ENCODE data around the gene DHPS.
"Not testable (repeated sequence)": the region's sequence is repeated elsewhere in the genome, so short reads cannot be mapped to it uniquely, and the experiment has no call there.

DHPS gene

GRCh38 chr19:12687496-12688196, 6.0 kb upstream of the DHPS start, which contains the start of gene GNG14:
Gene GNG14 (plus strand): TSS chr19:12687998. CDS start chr19:12688049, 51 bp downstream.
- no peak within 1 kb of the TSS for H3K4me3 ChIP-seq (ENCODE audit: low read depth, low read length)
- H3K27me3 ChIP-seq (ENCODE audit: control insufficient read depth, insufficient read depth, low read length): no peaks in the 10 kb centered on the region
- H3K9ac ChIP-seq (ENCODE audit: low read depth, low read length): no peak within 1 kb of the TSS
- H3K36me3 ChIP-seq (ENCODE audit: control insufficient read depth, insufficient read depth, low read length): peaks cover 9% of the 10 kb centered on the region
- no peaks in the 10 kb centered on the region for H3K9me3 ChIP-seq (ENCODE audit: control insufficient read depth, insufficient read depth, low read length)
- no peaks in the 10 kb centered on the region for H3K4me1 ChIP-seq (ENCODE audit: control insufficient read depth, insufficient read depth, low read length)

GRCh38 chr19:12685831-12686230, 4.2 kb upstream of the DHPS start:
- H3K27me3 ChIP-seq (ENCODE audit: control insufficient read depth, insufficient read depth, low read length): no peaks in the 10 kb centered on the region
- peaks cover 9% of the 10 kb centered on the region for H3K36me3 ChIP-seq (ENCODE audit: control insufficient read depth, insufficient read depth, low read length)
- no peak overlapping the region for H3K4me3 ChIP-seq (ENCODE audit: low read depth, low read length)
- H3K9ac ChIP-seq (ENCODE audit: low read depth, low read length): no peak overlapping the region
- H3K4me1 ChIP-seq (ENCODE audit: control insufficient read depth, insufficient read depth, low read length): no peaks in the 10 kb centered on the region
- H3K9me3 ChIP-seq (ENCODE audit: control insufficient read depth, insufficient read depth, low read length): no peaks in the 10 kb centered on the region

- Histone ChIP-seq H3K27me3 (ENCODE audit: control insufficient read depth, insufficient read depth, low read length) (no peaks in the 10 kb centered on the region), H3K4me3 (ENCODE audit: low read depth, low read length) (no peak overlapping the region), H3K4me1 (ENCODE audit: control insufficient read depth, insufficient read depth, low read length) (no peaks in the 10 kb centered on the region), H3K36me3 (ENCODE audit: control insufficient read depth, insufficient read depth, low read length) (peaks cover 33% of the 10 kb centered on the region), H3K9me3 (ENCODE audit: control insufficient read depth, insufficient read depth, low read length) (no peaks in the 10 kb centered on the region), H3K9ac (ENCODE audit: low read depth, low read length) (no peak overlapping the region)
Measured at GRCh38 chr19:12680034-12680433, 1.6 kb downstream of the DHPS start.

GRCh38 chr19:12678039-12678438, 3.6 kb downstream of the DHPS start:
- H3K36me3 ChIP-seq (ENCODE audit: control insufficient read depth, insufficient read depth, low read length): peaks cover 45% of the 10 kb centered on the region
- H3K4me3 ChIP-seq (ENCODE audit: low read depth, low read length); H3K4me1 ChIP-seq (ENCODE audit: control insufficient read depth, insufficient read depth, low read length); H3K27me3 ChIP-seq (ENCODE audit: control insufficient read depth, insufficient read depth, low read length); H3K9me3 ChIP-seq (ENCODE audit: control insufficient read depth, insufficient read depth, low read length); H3K9ac ChIP-seq (ENCODE audit: low read depth, low read length): not testable (repeated sequence)

- Histone ChIP-seq H3K4me1 (ENCODE audit: control insufficient read depth, insufficient read depth, low read length) (no peaks in the 10 kb centered on the region), H3K4me3 (ENCODE audit: low read depth, low read length) (no peak overlapping the region), H3K9me3 (ENCODE audit: control insufficient read depth, insufficient read depth, low read length) (no peaks in the 10 kb centered on the region), H3K36me3 (ENCODE audit: control insufficient read depth, insufficient read depth, low read length) (peaks cover 51% of the 10 kb centered on the region), H3K27me3 (ENCODE audit: control insufficient read depth, insufficient read depth, low read length) (no peaks in the 10 kb centered on the region), H3K9ac (ENCODE audit: low read depth, low read length) (no peak overlapping the region)
Measured at GRCh38 chr19:12676928-12677327, 4.8 kb downstream of the DHPS start.

- H3K36me3 ChIP-seq (ENCODE audit: control insufficient read depth, insufficient read depth, low read length): peaks cover 51% of the 10 kb centered on the region
- no peaks in the 10 kb centered on the region for H3K4me1 ChIP-seq (ENCODE audit: control insufficient read depth, insufficient read depth, low read length)
- no peaks in the 10 kb centered on the region for H3K27me3 ChIP-seq (ENCODE audit: control insufficient read depth, insufficient read depth, low read length)
- no peak overlapping the region for H3K9ac ChIP-seq (ENCODE audit: low read depth, low read length)
- H3K9me3 ChIP-seq (ENCODE audit: control insufficient read depth, insufficient read depth, low read length): no peaks in the 10 kb centered on the region
- H3K4me3 ChIP-seq (ENCODE audit: low read depth, low read length): no peak overlapping the region
Measured at GRCh38 chr19:12676384-12676792, 5.3 kb downstream of the DHPS start.

- no peaks in the 10 kb centered on the region for H3K27me3 ChIP-seq (ENCODE audit: control insufficient read depth, insufficient read depth, low read length)
- no peaks in the 10 kb centered on the region for H3K4me1 ChIP-seq (ENCODE audit: control insufficient read depth, insufficient read depth, low read length)
- H3K9ac ChIP-seq (ENCODE audit: low read depth, low read length): no peak overlapping the region
- H3K9me3 ChIP-seq (ENCODE audit: control insufficient read depth, insufficient read depth, low read length): no peaks in the 10 kb centered on the region
- H3K36me3 ChIP-seq (ENCODE audit: control insufficient read depth, insufficient read depth, low read length): peaks cover 51% of the 10 kb centered on the region
- no peak overlapping the region for H3K4me3 ChIP-seq (ENCODE audit: low read depth, low read length)
Measured at GRCh38 chr19:12675940-12676339, 5.7 kb downstream of the DHPS start.

- no peak overlapping the region for H3K4me3 ChIP-seq (ENCODE audit: low read depth, low read length)
- no peaks in the 10 kb centered on the region for H3K27me3 ChIP-seq (ENCODE audit: control insufficient read depth, insufficient read depth, low read length)
- no peaks in the 10 kb centered on the region for H3K9me3 ChIP-seq (ENCODE audit: control insufficient read depth, insufficient read depth, low read length)
- peaks cover 51% of the 10 kb centered on the region for H3K36me3 ChIP-seq (ENCODE audit: control insufficient read depth, insufficient read depth, low read length)
- no peak overlapping the region for H3K9ac ChIP-seq (ENCODE audit: low read depth, low read length)
- H3K4me1 ChIP-seq (ENCODE audit: control insufficient read depth, insufficient read depth, low read length): no peaks in the 10 kb centered on the region
Measured at GRCh38 chr19:12675399-12675798, 6.3 kb downstream of the DHPS start.

- Histone ChIP-seq H3K36me3 (ENCODE audit: control insufficient read depth, insufficient read depth, low read length) (peaks cover 37% of the 10 kb centered on the region), H3K4me3 (ENCODE audit: low read depth, low read length) (no peak overlapping the region), H3K9me3 (ENCODE audit: control insufficient read depth, insufficient read depth, low read length) (no peaks in the 10 kb centered on the region), H3K4me1 (ENCODE audit: control insufficient read depth, insufficient read depth, low read length) (peaks cover 2% of the 10 kb centered on the region), H3K9ac (ENCODE audit: low read depth, low read length) (no peak overlapping the region), H3K27me3 (ENCODE audit: control insufficient read depth, insufficient read depth, low read length) (no peaks in the 10 kb centered on the region)
Measured at GRCh38 chr19:12672744-12673143, 8.9 kb downstream of the DHPS start.

GRCh38 chr19:12670159-12670928, 11.3 kb downstream of the DHPS start:
- peaks cover 4% of the 10 kb centered on the region for H3K4me1 ChIP-seq (ENCODE audit: control insufficient read depth, insufficient read depth, low read length)
- H3K27me3 ChIP-seq (ENCODE audit: control insufficient read depth, insufficient read depth, low read length): no peaks in the 10 kb centered on the region
- H3K36me3 ChIP-seq (ENCODE audit: control insufficient read depth, insufficient read depth, low read length): peaks cover 21% of the 10 kb centered on the region
- peak overlapping the region; percentile 95 for H3K9ac ChIP-seq (ENCODE audit: low read depth, low read length)
- no peaks in the 10 kb centered on the region for H3K9me3 ChIP-seq (ENCODE audit: control insufficient read depth, insufficient read depth, low read length)
- peak overlapping the region; percentile 86 for H3K4me3 ChIP-seq (ENCODE audit: low read depth, low read length)

- Histone ChIP-seq H3K9ac (ENCODE audit: low read depth, low read length) (peak overlapping the region; percentile 95), H3K4me1 (ENCODE audit: control insufficient read depth, insufficient read depth, low read length) (peaks cover 4% of the 10 kb centered on the region), H3K27me3 (ENCODE audit: control insufficient read depth, insufficient read depth, low read length) (no peaks in the 10 kb centered on the region), H3K4me3 (ENCODE audit: low read depth, low read length) (peak overlapping the region; percentile 86), H3K9me3 (ENCODE audit: control insufficient read depth, insufficient read depth, low read length) (no peaks in the 10 kb centered on the region), H3K36me3 (ENCODE audit: control insufficient read depth, insufficient read depth, low read length) (peaks cover 21% of the 10 kb centered on the region)
Measured at GRCh38 chr19:12669270-12670158, 12.2 kb downstream of the DHPS start.

All from iPS-15b (cell line).